ENCODE measurements around the gene ARSK.

DNA sequence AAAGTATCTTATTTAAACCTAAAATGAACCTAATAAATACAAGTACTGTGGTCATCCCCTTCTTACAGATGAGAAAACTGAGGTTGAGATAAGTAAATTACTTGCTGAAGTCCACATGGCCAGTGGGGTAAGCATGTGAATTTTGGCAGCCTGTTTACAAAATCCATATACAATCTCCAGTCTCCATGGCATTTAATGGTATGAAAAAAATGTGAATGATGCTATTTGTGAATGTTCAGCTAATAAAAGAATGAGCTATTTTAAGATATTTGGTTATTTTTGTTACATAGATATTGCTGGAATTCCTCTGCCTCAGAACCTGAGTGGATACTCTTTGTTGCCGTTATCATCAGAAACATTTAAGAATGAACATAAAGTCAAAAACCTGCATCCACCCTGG is 45.7 kb downstream of the ARSK start:
- no peak for TF ChIP-seq CTCF (IDR thresholded peaks at IDR 0.05)
- TF ChIP-seq POLR2A (IDR thresholded peaks at IDR 0.05) = no peak
- TF ChIP-seq POLR2AphosphoS5 (IDR thresholded peaks at IDR 0.05) = no peak

Measured in sigmoid colon (tissue), 4 donors.